ENCODE measurements around the gene OR4X2.

- TF ChIP-seq POLR2AphosphoS5 (IDR thresholded peaks at IDR 0.05; ENCODE audit: low read depth, low read length) = no peak
- no peak for TF ChIP-seq POLR2A (IDR thresholded peaks at IDR 0.05; ENCODE audit: low read depth, low read length)
Measured at GRCh38 chr11:48270621-48271020, 25.7 kb downstream of the OR4X2 start.

Data from GM12892 (cell line).